Activated CD4-positive, alpha-beta T cell treated with anti-CD3 and anti-CD28 coated beads, Interleukin-2, amount 50 U/mL, for 48 hours (primary cell): Measurements from ENCODE around the gene ZBTB7A.
"Not testable (repeated sequence)": the region's sequence is repeated elsewhere in the genome, so short reads cannot be mapped to it uniquely, and the experiment has no call there.

ENCODE experiments used
- DNase-seq, 2 experiments: peaks; one replicate each; pipeline ENCODE4 v3.0.0-alpha.2; 2020

Gene ZBTB7A

DNA sequence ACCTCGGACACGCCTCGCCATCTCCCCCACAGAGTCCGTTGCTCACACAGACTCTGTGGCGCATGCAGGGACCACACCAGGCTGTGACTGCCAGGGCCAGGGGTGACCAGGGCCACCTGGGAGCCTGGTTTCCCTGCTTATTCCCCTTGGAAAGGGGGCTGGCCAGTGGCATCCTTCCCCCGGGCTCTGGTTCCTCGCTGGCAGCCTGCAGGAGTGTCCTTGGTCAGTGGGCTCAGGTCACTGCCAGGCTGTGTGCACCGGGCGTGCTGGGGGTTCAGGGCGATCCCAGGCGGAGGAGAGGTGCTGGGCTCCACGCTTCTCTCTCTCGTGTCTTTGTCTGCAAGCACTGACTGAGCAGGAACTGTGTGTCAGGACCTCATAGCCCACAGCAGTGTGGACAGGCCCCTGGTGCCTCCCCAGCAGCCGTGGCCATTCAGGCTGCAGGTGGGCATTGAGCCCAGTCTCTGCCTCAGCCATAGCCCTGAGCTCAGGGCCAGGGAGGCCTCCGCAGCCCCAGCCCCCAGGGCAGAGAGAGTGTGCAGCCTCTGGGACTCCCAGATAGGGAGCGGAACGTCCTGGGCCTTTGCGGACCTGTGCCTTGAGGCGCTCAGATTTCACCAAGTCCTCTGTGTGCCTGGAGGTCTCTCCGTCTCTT, 52.7 kb downstream of the ZBTB7A start:
- DNase-seq: no peak

DNA sequence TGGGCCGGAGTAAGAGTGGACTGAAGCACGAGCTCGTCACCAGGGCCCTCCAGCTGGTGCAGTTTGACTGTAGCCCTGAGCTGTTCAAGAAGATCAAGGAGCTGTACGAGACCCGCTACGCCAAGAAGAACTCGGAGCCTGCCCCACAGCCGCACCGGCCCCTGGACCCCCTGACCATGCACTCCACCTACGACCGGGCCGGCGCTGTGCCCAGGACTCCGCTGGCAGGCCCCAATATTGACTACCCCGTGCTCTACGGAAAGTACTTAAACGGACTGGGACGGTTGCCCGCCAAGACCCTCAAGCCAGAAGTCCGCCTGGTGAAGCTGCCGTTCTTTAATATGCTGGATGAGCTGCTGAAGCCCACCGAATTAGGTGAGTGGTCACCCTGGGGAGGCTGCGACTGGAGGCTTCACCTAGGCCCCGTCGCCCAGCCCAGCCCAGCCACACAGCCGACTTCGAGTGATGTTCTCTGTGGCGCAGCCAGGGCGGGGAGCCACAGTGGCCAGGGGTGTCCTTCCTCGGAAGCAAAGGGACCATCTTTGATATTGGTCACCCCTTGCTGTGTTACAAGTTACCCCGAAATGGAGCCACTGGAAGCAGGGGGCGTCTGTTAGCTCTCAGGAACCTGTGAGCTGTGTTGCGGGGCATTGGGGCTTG, 53.6 kb downstream of the ZBTB7A start:
- no peak for DNase-seq

DNA sequence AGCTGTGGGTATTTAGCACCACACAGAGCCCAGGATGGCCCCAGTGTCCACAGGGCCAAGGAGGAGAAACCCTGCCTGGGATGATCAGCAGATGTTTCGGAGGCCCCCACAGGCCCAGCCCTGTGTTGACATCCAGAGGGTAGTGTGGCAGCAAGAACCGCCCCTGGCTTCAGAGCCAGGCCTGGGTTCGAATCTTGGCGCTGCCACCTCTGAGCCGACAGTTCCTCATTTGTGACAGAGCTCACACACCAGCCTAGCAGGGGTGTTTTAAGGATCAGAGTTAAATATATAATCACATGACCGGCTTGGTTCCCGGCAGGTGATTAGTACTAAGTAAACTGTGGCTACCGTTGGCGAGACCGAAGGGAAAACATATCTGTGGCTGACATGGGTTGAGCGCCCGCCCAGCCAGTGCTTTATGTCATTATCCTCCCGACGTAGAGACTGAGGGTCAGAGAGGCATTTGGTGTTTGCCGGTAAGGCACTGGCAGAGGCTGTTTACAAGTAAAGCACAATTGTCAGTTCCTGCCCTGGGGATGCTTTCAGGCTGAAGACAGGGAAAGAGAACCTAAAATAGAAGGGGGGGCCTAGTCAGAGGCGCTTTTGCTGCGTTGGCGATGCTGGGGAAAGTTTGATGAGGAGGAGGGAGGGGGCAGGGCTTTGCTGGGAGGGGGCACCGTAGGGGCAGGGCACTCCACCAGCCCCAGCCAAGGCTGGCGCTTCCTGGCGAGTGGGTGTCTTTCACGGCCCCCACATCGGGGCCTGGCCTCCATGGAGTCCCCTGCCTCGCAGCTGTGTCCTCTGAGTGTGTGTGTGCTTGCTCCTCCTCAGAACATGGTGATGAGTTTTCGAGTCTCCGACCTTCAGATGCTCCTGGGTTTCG, 54.4 kb downstream of the ZBTB7A start:
- DNase-seq: no peak

DNA sequence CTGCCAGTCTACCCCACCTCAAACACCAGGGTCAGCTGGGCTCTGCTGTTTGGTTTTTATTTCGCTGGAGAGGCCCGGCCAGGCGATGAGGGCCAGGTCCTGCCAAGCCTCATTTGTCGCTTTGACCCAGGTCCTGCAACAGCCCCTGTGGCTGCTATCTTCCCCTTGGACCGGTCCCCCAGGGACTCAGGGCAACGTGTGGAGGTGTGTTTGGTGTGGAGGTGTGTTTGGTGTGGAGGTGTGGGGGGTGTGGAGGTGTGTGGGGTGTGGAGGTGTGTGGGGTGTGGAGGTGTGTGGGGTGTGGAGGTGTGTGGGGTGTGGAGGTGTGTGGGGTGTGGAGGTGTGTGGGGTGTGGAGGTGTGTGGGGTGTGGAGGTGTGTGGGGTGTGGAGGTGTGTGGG, 55.3 kb downstream of the ZBTB7A start:
- not testable (repeated sequence) for DNase-seq

DNA sequence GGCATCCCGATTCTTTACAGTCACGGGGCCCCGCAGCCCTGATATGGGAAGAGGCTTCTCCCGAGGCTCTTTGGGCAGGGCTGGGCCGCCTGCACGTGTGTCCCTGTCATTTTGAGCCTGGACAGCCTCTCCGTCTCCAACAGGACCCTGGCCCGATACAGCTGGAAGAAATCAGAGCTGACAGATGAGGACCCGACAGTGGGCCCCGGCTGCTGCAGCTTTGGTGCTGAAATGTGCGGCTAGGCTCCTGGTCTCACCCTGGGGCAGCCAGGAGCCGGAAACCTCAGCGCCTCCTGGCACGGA, 55.9 kb downstream of the ZBTB7A start:
- no peak for DNase-seq

DNA sequence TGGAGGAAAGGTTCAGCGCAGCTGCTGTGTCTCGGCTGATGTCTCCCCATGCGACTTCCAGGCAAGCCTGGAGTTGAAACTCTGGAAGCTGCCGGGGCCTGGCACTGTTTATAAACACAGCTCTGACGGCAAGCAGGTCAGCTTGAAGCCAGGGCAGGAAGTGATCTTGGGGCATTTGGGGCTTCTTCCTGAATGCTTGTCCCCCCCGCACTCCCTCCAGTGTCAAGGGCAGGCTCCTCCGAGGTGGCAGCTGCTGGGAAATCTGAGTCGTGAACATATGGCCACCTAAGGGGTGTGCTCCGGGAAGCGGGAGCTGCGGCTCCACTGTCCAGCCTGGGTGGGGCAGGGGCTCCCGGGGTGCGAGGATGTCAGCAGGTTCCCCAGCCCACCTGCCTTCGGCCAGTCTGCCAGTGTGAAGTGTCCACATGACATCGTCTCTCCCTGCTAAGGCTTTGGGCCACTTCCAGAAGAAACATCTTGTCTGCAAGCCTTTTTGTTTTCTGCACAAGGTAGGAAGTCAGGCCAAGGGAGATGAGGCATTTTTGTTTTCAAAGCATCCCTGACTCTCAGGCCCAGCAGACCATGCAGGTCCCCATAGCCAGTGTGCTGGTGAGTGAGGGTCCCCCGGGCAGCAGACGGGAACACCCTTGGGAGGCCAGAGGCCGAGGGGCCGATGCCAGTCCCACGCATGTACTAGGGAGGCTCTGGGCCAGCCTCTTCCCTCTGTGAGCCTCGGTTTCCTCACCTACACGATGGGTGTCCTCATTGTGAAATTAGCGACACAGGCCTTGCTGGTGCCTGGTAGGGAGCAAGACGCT, 56.5 kb downstream of the ZBTB7A start:
- no peak for DNase-seq

DNA sequence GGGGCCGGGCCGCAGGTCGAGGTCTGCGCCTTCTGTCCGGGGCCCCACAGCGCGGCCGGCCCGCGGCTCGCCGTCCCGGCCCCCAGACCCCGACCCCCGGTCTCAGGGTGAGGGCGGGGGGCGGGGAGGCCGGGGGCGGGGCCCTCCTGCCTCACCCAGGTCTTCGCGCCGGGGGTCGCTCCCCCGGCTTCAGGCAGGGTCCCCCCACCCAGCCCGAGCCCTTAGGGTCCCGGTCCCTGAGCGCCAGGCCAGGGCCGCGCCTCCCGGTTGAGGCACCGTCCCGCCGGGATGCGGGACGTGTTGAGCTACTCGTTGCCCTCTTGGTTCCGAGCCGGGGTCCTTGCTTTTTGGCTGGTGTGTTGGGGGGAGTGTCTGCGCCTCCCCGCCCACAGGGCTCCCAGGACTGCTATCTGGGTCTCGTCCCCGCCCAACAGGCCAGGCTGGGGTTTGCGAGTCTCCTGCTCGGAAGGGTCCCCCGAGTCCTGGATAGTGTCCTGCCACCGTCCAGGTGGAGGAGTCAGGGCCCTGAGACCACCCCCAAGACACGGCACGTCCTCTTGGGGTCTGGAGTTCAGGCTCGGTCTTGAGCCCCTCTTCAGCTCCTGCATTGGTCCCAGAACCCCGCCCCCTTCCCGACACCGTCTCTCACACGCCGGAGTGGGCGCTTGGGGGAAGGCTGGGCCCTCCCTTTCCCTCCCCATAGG, 58.7 kb downstream of the ZBTB7A start:
- DNase-seq: peak; percentile 41 to 51

DNA sequence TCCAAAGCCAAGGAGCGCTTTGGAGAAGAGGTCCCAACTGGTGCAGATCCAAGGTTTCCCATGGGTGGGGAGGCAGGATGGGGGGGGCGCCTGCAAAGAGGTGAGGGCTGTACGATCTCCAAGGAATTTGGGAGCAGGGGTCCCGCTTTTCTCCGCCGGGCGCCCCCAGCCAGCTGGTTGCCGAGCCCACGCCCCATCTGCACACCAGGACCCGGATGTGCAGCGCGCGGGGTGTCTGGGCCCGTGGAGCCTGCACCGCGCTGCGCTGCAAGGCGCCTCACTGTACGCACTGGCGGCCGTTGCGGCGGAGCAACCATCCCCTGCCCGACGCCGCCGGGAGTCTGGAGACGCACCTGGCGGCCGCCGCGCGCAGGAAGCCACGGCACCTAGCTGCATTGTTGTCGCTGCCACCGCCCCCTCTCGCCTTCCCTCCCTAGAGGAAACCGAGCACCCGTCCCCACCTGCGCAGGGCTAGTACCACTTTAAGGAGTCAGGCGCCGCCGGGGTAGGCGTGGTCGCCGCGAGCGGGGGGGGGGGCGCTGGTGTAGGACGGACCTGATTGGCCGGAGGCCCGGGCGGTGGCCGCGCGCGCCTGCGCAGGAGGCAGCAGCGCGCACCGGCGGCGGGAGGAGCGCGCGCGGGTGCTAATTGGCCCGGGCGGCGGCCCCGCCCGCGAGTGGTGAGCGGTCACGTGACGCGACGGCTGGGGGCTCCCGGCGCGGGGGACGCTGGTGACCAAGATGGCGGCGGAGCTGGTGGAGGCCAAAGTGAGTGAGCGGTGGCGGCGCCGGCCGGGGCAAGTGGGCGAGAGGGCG, 59.5 kb downstream of the ZBTB7A start, which contains the start of gene PIAS4:
TSS of gene PIAS4 (plus strand) at position 716 of the 815 bp plus-strand sequence. CDS start at position 741, 25 bp downstream.
- peak; percentile 93 to 94 for DNase-seq

DNA sequence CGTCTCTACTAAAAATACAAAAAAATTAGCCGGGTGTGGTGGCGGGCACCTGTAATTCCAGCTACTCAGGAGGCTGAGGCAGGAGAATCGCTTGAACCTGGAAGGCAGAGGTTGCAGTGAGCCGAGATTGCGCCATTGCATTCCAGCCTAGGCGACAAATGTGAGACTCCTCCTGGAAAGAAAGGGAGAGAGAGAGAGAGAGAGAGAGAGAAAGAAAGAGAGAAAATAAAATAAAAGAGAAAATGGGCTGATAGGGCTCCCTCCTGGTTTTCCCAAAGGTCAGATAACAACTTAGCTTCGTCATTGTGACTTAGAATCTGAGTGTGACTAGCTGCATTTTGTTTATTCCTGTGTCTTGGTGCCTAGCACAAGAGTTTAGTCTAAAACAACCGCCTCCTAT, 61.3 kb downstream of the ZBTB7A start:
- DNase-seq: not testable (repeated sequence)

DNA sequence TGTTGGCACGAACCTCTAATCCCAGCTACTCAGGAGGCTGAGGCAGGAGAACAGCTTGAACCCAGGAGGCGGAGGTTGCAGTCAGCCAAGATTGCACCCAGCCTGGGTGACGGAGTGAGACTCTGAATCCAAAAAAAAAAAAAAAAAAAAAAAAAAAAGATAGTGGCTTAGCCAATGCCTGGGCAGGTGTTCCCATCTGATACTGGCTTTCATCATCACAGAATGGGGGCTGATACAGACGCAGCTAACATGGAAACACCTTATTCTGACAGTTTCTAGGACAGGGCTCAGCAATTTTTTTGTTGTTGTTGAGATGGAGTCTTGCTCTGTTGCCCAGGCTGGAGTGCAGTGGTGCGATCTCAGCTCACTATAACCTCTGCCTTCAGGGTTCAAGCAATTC, 65.9 kb downstream of the ZBTB7A start:
- DNase-seq: not testable (repeated sequence)

DNA sequence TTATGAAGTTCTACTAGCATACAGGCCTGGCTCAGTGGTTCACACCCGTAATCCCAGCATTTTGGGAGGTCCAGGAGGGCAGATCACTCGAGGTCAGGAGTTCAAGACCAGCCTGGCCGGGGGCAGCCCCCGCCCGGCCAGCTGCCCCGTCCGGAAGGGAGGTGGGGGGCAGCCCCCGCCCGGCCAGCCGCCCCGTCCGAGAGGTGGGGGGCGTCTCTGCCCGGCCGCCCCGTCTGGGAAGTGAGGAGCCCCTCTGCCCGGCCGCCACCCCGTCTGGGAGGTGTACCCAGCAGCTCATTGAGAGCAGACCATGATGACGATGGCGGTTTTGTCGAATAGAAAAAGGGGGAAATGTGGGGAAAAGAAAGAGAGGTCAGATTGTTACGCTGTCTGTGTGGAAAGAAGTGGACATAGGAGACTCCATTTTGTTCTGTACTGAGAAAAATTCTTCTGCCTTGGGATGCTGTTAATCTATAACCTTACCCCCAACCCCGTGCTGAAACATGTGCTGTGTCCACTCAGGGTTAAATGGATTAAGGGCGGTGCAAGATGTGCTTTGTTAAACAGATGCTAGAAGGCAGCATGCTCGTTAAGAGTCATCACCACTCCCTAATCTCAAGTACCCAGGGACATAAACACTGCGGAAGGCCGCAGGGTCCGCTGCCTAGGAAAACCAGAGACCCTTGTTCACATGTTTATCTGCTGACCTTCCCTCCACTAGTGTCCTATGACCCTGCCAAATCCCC, 67.9 kb downstream of the ZBTB7A start:
- not testable (repeated sequence) for DNase-seq

DNA sequence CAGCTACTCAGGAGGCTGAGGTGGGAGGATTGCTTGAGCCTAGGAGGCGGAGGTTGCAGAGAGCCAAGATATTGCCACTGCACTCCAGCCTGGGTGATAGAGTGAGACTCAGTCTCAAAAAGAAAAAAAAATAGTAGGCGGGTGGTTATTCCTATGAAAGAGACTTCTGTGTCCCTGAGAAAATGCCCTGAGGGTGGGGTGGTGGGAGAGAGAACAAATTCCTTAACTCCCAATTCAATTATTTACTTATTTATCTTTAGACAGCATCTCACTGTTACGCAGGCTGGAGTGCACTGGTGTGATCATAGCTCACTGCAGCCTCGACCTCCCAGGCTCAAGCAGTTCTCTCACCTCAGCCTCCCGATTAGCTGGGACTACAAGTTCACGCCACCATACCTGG, 71.1 kb downstream of the ZBTB7A start:
- no peak for DNase-seq
